ENCODE data around the gene PRR23E. TPM values are rescaled to one million over a fixed set of nuclear protein-coding genes. Genes with fewer than 3 reads are reported as not detected.

Gene PRR23E
- total and polyA plus RNA-seq, 2 experiments from 2014 or later, result not detected

GRCh38 chr3:127226457-127226856 lies 33.5 kb downstream of the PRR23E start:
- no peak for TF ChIP-seq CTCF (IDR thresholded peaks at IDR 0.05; ENCODE audit: low read depth, low read length)
- no peaks in the 10 kb centered on the region for H3K4me1 ChIP-seq (ENCODE audit: low read depth)
- no peak overlapping the region for H3K27ac ChIP-seq
- H3K27me3 ChIP-seq, result no peaks in the 10 kb centered on the region
- DNase-seq (ENCODE audit: low read depth in 1 of 2, low spot score in 1 of 2), result peak in 1 of 2 donors; percentile 23
- H3K9me3 ChIP-seq (ENCODE audit: low read depth), result no peaks in the 10 kb centered on the region
- no peak overlapping the region for H3K4me3 ChIP-seq
- H3K36me3 ChIP-seq, result no peaks in the 10 kb centered on the region

- Histone ChIP-seq H3K4me1 (ENCODE audit: low read depth) (no peaks in the 10 kb centered on the region), H3K9me3 (ENCODE audit: low read depth) (no peaks in the 10 kb centered on the region), H3K27me3 (no peaks in the 10 kb centered on the region), H3K36me3 (no peaks in the 10 kb centered on the region), H3K27ac (no peak overlapping the region), H3K4me3 (no peak overlapping the region)
- TF ChIP-seq CTCF (IDR thresholded peaks at IDR 0.05; ENCODE audit: low read depth, low read length), result no peak
- DNase-seq (ENCODE audit: low read depth in 1 of 2, low spot score in 1 of 2), result peak in 1 of 2 donors; percentile 36
Observed at GRCh38 chr3:127226946-127227842, 34.3 kb downstream of the PRR23E start.

GRCh38 chr3:127228866-127229265 lies 35.9 kb downstream of the PRR23E start:
- Histone ChIP-seq H3K4me1 (ENCODE audit: low read depth) (no peaks in the 10 kb centered on the region), H3K27ac (no peak overlapping the region), H3K36me3 (no peaks in the 10 kb centered on the region), H3K4me3 (no peak overlapping the region), H3K9me3 (ENCODE audit: low read depth) (no peaks in the 10 kb centered on the region), H3K27me3 (no peaks in the 10 kb centered on the region)
- TF ChIP-seq CTCF (IDR thresholded peaks at IDR 0.05; ENCODE audit: low read depth, low read length), result no peak
- no peak for DNase-seq (ENCODE audit: low read depth in 1 of 2, low spot score in 1 of 2)

GRCh38 chr3:127233371-127233770 lies 40.4 kb downstream of the PRR23E start:
- Histone ChIP-seq H3K27me3 (no peaks in the 10 kb centered on the region), H3K36me3 (no peaks in the 10 kb centered on the region), H3K4me1 (ENCODE audit: low read depth) (no peaks in the 10 kb centered on the region), H3K9me3 (ENCODE audit: low read depth) (no peaks in the 10 kb centered on the region), H3K4me3 (no peak overlapping the region), H3K27ac (no peak overlapping the region)
- peak; percentile 14 to 84 for DNase-seq (ENCODE audit: low read depth in 1 of 2, low spot score in 1 of 2)
- TF ChIP-seq CTCF (IDR thresholded peaks at IDR 0.05; ENCODE audit: low read depth, low read length), result no peak

- Histone ChIP-seq H3K27me3 (no peaks in the 10 kb centered on the region), H3K27ac (no peak overlapping the region), H3K4me1 (ENCODE audit: low read depth) (no peaks in the 10 kb centered on the region), H3K4me3 (no peak overlapping the region), H3K9me3 (ENCODE audit: low read depth) (no peaks in the 10 kb centered on the region), H3K36me3 (no peaks in the 10 kb centered on the region)
- DNase-seq (ENCODE audit: low read depth in 1 of 2, low spot score in 1 of 2), result no peak
- no peak for TF ChIP-seq CTCF (IDR thresholded peaks at IDR 0.05; ENCODE audit: low read depth, low read length)
Observed at GRCh38 chr3:127234778-127235177, 41.8 kb downstream of the PRR23E start.
